ENCODE results near the gene A1CF. TPM values are rescaled to one million over a fixed set of nuclear protein-coding genes. Genes with fewer than 3 reads are reported as not detected.
"Not testable (repeated sequence)": the region's sequence is repeated elsewhere in the genome, so short reads cannot be mapped to it uniquely, and the experiment has no call there.

A1CF gene
- total RNA-seq, 2 experiments from 2014 or later, result not detected

DNA sequence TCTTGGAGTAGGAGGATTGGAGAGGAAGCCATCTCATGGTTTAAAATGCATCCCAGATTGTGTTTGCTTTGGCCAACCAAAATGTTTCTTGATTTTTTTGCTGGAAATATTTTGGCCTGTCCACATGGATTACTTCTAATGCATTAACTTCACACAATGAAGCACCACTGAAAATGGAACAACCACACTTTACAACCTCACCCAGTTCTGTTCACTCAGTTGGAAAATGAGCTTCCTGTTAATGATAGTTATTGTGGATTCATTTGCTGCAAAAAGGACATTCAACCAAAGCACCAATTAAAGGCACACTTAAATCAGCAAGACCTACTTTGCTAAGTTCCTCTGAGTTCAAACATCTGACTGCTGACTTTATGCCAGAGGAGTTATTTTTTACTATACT, 11.3 kb upstream of the A1CF start:
- H3K4me1 Mint-ChIP-seq (ENCODE audit: low read depth), result no peaks in the 10 kb centered on the region
- H3K9me3 Mint-ChIP-seq, result no peaks in the 10 kb centered on the region
- H3K36me3 Mint-ChIP-seq (ENCODE audit: low read depth), result no peaks in the 10 kb centered on the region
- H3K27me3 Mint-ChIP-seq (ENCODE audit: low read depth), result peaks cover 18% of the 10 kb centered on the region
- H3K27ac Mint-ChIP-seq, result no peak overlapping the region
- no peak for DNase-seq
- CTCF ChIA-PET, result no interaction called here
- no peak overlapping the region for H3K4me3 Mint-ChIP-seq
- intact Hi-C loops (cut with micrococcal nuclease), result no loop called here

DNA sequence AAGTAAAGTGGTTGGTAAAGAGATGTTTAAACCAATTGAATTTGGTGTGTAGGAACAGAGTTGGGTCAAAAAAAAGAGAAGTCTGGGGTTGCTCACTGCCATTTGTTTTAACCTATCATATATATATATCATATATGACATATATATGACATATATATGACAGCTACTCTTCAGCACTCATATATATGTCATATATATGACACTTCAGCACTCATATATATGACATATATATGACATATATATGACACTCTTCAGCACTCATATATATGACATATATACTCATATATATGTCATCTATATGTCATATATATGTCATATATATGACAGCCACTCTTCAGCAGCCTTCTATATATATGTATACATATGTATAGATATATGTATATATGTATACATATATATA, 8.9 kb upstream of the A1CF start:
- Mint-ChIP-seq H3K27ac (no peak overlapping the region), H3K36me3 (ENCODE audit: low read depth) (no peaks in the 10 kb centered on the region), H3K4me3 (no peak overlapping the region), H3K9me3 (no peaks in the 10 kb centered on the region), H3K4me1 (ENCODE audit: low read depth) (no peaks in the 10 kb centered on the region), H3K27me3 (ENCODE audit: low read depth) (peaks cover 16% of the 10 kb centered on the region)
- intact Hi-C loops (cut with micrococcal nuclease), result loop anchor here (5.0 kb wide), 1 partner anchor 157 kb away; the partner anchor contains the start of gene ASAH2B
- no peak for DNase-seq
- CTCF ChIA-PET, result no interaction called here

DNA sequence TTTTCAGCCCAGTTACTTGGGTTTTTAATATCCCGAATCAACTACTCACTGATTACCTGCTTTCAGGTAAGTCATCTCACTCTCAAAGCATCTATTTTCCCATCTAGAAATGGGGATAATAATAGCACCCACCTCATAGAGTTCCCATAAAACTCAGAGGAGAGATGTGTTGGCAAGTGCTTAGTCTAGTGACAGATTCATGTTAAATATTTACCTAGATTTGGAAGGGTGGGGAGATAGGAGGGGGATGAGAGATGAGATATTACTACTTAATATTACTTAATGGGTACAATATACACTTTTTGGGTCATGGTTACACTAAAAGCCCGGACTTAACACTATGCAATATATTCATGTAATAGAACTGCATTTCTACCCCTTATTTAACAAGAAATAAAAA, 7.0 kb upstream of the A1CF start:
- peaks cover 14% of the 10 kb centered on the region for H3K27me3 Mint-ChIP-seq (ENCODE audit: low read depth)
- intact Hi-C loops (cut with micrococcal nuclease), result loop anchor here (5.0 kb wide), 1 partner anchor 155 kb away; the partner anchor contains the start of gene ASAH2B
- H3K27ac Mint-ChIP-seq, result no peak overlapping the region
- no peaks in the 10 kb centered on the region for H3K4me1 Mint-ChIP-seq (ENCODE audit: low read depth)
- CTCF ChIA-PET, result no interaction called here
- H3K9me3 Mint-ChIP-seq, result no peaks in the 10 kb centered on the region
- no peaks in the 10 kb centered on the region for H3K36me3 Mint-ChIP-seq (ENCODE audit: low read depth)
- no peak overlapping the region for H3K4me3 Mint-ChIP-seq
- DNase-seq, result no peak

DNA sequence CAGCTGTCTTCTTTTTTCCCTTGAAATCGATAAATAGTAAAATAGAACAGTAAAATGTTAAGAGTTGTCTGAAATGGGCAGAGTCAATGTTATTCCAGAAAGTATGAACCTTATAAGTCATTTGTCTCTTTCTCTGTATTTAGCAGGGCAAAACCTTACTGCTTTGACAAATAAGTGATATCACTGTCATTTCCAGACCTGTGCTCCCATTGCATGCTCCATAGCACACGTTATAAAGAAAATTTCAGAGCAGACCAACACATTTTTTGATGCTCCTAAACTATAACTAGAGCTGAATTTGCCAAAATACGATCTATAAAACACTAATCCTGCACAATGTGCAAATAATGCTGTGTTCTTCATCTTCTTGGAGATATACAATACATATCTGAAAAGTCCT, 1.1 kb downstream of the A1CF start:
- Mint-ChIP-seq H3K4me1 (ENCODE audit: low read depth) (no peaks in the 10 kb centered on the region), H3K27me3 (ENCODE audit: low read depth) (peaks cover 8% of the 10 kb centered on the region), H3K9me3 (no peaks in the 10 kb centered on the region), H3K36me3 (ENCODE audit: low read depth) (no peaks in the 10 kb centered on the region), H3K4me3 (no peak overlapping the region), H3K27ac (no peak overlapping the region)
- intact Hi-C loops (cut with micrococcal nuclease), result loop anchor here (10.0 kb wide), 1 partner anchor 330 kb away; no protein-coding TSS in a partner anchor
- DNase-seq, result no peak
- CTCF ChIA-PET, result no interaction called here

DNA sequence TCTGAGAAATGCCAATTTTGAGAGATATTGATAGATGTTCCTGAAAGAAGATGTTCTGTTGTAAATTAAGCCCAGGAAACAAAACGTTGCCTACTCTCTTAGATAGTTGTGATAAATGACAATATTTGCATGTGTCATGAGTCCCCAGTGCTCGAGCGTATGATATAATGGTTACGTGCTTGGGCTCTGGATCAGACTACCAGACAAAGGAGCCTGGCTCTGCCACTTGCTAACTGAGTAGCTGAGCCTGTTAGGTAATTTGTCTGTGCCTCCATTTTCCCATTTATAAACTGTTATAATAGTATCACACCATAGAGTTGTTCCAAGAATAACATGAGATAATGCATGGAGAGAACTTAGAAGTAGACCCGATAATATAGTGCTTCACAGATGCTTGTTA, 1.8 kb downstream of the A1CF start:
- H3K4me1 Mint-ChIP-seq (ENCODE audit: low read depth), result no peaks in the 10 kb centered on the region
- peaks cover 6% of the 10 kb centered on the region for H3K27me3 Mint-ChIP-seq (ENCODE audit: low read depth)

DNA sequence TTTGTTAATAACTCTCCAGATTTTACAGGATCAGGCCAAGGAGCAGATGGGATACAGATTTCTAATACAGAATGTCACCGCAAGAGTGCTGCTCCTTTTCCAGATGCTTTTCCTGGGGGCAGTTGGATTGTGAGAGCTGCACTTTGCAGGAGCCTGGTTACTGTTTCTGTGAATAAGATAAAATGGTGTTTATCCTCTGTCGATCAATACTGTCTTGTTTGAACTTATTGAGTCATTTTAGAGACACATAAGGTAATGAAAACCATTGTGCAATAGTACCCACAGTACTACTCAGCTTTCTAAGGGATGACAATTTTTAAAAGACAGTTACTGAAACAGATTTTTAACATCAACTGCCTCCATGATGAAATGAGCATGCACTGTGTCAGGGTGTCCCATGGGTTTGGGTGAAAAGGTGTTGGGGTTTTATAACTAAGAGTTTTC, 2.9 kb downstream of the A1CF start:
- H3K9me3 Mint-ChIP-seq, result no peaks in the 10 kb centered on the region
- DNase-seq, result no peak
- H3K4me3 Mint-ChIP-seq, result no peak overlapping the region
- no peaks in the 10 kb centered on the region for H3K4me1 Mint-ChIP-seq (ENCODE audit: low read depth)
- H3K27ac Mint-ChIP-seq, result no peak overlapping the region
- intact Hi-C loops (cut with micrococcal nuclease), result loop anchor here (10.0 kb wide), 1 partner anchor 328 kb away; no protein-coding TSS in a partner anchor
- H3K36me3 Mint-ChIP-seq (ENCODE audit: low read depth), result no peaks in the 10 kb centered on the region
- CTCF ChIA-PET, result no interaction called here
- peaks cover 6% of the 10 kb centered on the region for H3K27me3 Mint-ChIP-seq (ENCODE audit: low read depth)

More for the DNA sequence above, 1.8 kb downstream of the A1CF start:
- H3K36me3 Mint-ChIP-seq (ENCODE audit: low read depth), result no peaks in the 10 kb centered on the region
- H3K27ac Mint-ChIP-seq, result no peak overlapping the region
- no peak overlapping the region for H3K4me3 Mint-ChIP-seq
- no peak for DNase-seq
- CTCF ChIA-PET, result no interaction called here
- H3K9me3 Mint-ChIP-seq, result no peaks in the 10 kb centered on the region
- intact Hi-C loops (cut with micrococcal nuclease), result loop anchor here (10.0 kb wide), 1 partner anchor 329 kb away; no protein-coding TSS in a partner anchor

DNA sequence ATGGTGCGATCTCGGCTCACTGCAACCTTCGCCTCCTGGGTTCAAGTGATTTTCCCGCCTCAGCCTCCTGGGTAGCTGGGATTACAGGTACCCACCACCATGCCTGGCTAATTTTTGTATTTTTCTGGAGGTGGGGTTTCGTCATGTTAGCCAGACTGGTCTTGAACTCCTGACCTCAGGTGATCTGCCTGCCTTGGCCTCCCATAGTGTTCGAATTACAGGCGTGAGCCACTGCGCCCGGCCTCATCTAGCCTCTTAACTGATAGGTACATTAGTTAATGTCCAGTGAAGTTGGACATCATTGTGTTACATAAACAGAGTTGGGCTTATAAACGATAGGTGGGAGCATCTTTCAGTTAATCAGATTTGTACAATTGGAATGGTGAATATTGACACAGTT, 4.4 kb downstream of the A1CF start:
- H3K9me3 Mint-ChIP-seq; H3K4me1 Mint-ChIP-seq (ENCODE audit: low read depth); H3K27me3 Mint-ChIP-seq (ENCODE audit: low read depth); DNase-seq; CTCF ChIA-PET; H3K36me3 Mint-ChIP-seq (ENCODE audit: low read depth); H3K4me3 Mint-ChIP-seq; H3K27ac Mint-ChIP-seq: not testable (repeated sequence)
- intact Hi-C loops (cut with micrococcal nuclease), result loop anchor here (10.0 kb wide), 1 partner anchor 326 kb away; no protein-coding TSS in a partner anchor

DNA sequence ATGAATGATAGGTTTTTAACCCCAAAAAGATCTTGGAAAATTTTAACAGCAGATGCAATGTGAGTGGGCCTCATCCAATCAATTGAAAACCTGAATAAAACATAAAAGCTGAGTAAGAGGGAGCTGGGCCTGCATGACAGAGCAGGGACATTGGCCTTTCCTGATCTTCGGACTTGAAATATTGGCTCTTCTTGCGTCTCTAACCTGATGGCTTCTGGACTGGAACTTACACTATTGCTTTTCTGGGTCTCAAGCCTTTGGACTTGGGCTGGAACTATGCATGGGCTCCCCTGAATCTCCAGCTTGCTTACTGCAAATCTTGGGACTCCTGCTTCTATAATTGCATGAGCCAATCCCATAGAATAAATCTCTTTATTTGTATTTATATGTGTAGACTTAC, 9.0 kb downstream of the A1CF start:
- intact Hi-C loops (cut with micrococcal nuclease), result no loop called here
- Mint-ChIP-seq H3K36me3 (ENCODE audit: low read depth) (no peaks in the 10 kb centered on the region), H3K27ac (no peak overlapping the region), H3K4me1 (ENCODE audit: low read depth) (no peaks in the 10 kb centered on the region), H3K9me3 (no peaks in the 10 kb centered on the region), H3K4me3 (no peak overlapping the region), H3K27me3 (ENCODE audit: low read depth) (no peaks in the 10 kb centered on the region)
- CTCF ChIA-PET, result no interaction called here
- no peak for DNase-seq

DNA sequence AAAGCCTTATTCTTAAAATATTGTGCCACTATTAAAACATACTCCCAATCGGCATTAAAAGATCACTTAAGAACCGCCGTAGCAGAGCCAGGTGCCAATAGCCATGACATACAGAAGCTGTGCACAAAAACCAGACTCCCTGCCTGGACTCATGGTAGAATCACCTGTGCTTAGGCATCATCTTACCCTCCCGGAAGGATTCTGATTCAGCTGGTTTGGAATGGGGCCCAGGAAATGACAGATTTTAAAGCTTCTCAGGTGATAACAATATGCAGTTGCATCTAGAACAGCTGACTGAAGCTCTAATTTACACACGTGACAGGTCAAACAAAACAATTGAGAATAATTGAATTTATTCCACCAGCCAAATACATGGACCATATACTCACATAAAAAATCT, 10.7 kb downstream of the A1CF start:
- Mint-ChIP-seq H3K36me3 (ENCODE audit: low read depth) (no peaks in the 10 kb centered on the region), H3K27me3 (ENCODE audit: low read depth) (no peaks in the 10 kb centered on the region), H3K4me1 (ENCODE audit: low read depth) (no peaks in the 10 kb centered on the region), H3K9me3 (no peaks in the 10 kb centered on the region), H3K27ac (no peak overlapping the region), H3K4me3 (no peak overlapping the region)
- intact Hi-C loops (cut with micrococcal nuclease), result no loop called here
- no peak for DNase-seq
- CTCF ChIA-PET, result no interaction called here

DNA sequence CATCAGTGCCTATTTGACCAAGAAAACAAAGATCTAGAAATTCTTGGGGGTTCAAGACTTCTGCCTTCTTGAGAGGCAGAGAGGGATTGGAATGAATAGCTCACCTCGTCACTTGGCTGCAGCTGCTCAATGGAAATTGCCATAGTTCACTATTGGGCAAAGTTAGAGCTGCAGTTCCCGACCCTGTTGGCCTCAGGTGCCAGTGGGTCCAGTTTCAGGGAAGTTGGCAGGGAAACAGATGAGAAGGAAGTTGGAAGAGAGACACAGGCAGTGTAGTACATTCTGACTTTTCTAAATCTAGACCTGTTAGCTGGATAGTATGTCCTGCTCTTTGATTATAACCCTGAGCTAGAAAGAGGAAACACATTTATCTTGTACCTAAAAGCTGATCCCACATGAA, 19.1 kb downstream of the A1CF start:
- no peak for DNase-seq
- no peak overlapping the region for H3K27ac Mint-ChIP-seq
- intact Hi-C loops (cut with micrococcal nuclease), result no loop called here
- H3K4me3 Mint-ChIP-seq, result no peak overlapping the region
- no peaks in the 10 kb centered on the region for H3K36me3 Mint-ChIP-seq (ENCODE audit: low read depth)
- CTCF ChIA-PET, result no interaction called here
- no peaks in the 10 kb centered on the region for H3K4me1 Mint-ChIP-seq (ENCODE audit: low read depth)
- no peaks in the 10 kb centered on the region for H3K9me3 Mint-ChIP-seq
- peaks cover 5% of the 10 kb centered on the region for H3K27me3 Mint-ChIP-seq (ENCODE audit: low read depth)

DNA sequence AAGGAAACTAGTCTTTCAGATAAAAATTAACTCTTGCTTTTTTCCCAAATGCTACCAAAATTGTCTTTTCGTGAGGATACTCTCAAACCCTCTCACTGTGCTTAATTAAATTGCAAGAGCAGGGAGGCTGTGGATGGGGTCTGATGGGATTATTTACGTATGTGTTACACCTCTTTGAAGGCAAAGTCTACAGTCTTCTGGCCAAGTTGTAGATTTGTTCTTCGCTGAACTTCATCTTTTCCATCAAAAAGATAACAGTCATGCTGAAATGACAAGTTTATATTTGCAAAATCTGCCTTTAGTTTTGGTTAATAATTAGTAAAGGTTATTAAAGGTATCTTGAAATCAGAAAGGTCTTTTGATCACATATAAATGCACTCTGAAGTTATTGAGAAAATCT, 22.7 kb downstream of the A1CF start:
- no peak for DNase-seq
- CTCF ChIA-PET, result interaction anchor here (0.7 kb wide), 1 partner anchor 10 kb away, joined by 3 read pairs; no protein-coding TSS in a partner anchor
- H3K4me1 Mint-ChIP-seq (ENCODE audit: low read depth), result no peaks in the 10 kb centered on the region
- peaks cover 2% of the 10 kb centered on the region for H3K27me3 Mint-ChIP-seq (ENCODE audit: low read depth)
- H3K27ac Mint-ChIP-seq, result no peak overlapping the region
- intact Hi-C loops (cut with micrococcal nuclease), result no loop called here
- H3K9me3 Mint-ChIP-seq, result no peaks in the 10 kb centered on the region
- H3K36me3 Mint-ChIP-seq (ENCODE audit: low read depth), result no peaks in the 10 kb centered on the region
- no peak overlapping the region for H3K4me3 Mint-ChIP-seq

DNA sequence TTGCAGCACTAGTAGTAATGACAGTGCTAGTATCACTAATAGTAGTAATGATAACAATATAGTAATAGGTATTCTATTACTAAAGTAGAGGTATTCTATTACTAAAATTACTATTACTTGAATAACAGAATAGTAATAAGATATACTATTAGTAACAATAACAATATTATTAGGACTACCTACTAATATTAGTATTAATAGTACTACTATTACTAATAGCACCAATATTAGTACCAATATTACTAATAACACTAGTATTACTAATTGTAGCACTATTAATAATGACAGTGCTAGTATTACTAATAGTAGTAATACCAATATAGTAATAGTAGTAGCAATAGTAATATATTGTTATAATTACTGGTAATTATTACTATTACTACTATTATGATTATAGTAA, 24.1 kb downstream of the A1CF start:
- H3K36me3 Mint-ChIP-seq (ENCODE audit: low read depth), result no peaks in the 10 kb centered on the region
- no peak for DNase-seq
- no peak overlapping the region for H3K27ac Mint-ChIP-seq
- H3K27me3 Mint-ChIP-seq (ENCODE audit: low read depth), result peaks cover 6% of the 10 kb centered on the region
- H3K4me1 Mint-ChIP-seq (ENCODE audit: low read depth), result no peaks in the 10 kb centered on the region
- intact Hi-C loops (cut with micrococcal nuclease), result no loop called here
- no peak overlapping the region for H3K4me3 Mint-ChIP-seq
- H3K9me3 Mint-ChIP-seq, result no peaks in the 10 kb centered on the region
- CTCF ChIA-PET, result interaction anchor here (0.8 kb wide), 1 partner anchor 66 kb away, joined by 4 read pairs; no protein-coding TSS in a partner anchor

DNA sequence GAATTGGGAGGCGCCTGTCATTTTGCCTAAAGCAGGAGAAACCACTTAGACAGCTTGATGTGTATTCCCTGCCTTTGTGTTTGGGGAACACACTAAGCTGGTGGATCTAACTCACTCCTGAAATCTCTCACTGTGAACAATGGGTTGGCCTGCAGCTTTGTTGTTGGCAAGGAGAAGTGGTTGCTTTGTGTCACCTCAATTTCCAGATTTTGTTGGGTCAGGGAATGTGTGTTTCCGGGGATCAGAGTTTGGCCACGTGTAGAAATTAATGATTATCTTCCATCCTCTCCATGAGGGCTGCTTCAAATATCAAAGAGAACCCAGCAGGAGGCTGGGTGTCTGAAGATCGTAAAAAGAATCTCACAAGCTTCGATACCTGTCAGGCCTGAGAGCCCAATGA, 27.8 kb downstream of the A1CF start:
- no peak overlapping the region for H3K4me3 Mint-ChIP-seq
- no peaks in the 10 kb centered on the region for H3K36me3 Mint-ChIP-seq (ENCODE audit: low read depth)
- CTCF ChIA-PET, result no interaction called here
- DNase-seq, result no peak
- intact Hi-C loops (cut with micrococcal nuclease), result no loop called here
- peaks cover 9% of the 10 kb centered on the region for H3K27me3 Mint-ChIP-seq (ENCODE audit: low read depth)
- no peak overlapping the region for H3K27ac Mint-ChIP-seq
- no peaks in the 10 kb centered on the region for H3K4me1 Mint-ChIP-seq (ENCODE audit: low read depth)
- no peaks in the 10 kb centered on the region for H3K9me3 Mint-ChIP-seq
